ENCODE results near the gene SETD2.
"Not testable (repeated sequence)": the region's sequence is repeated elsewhere in the genome, so short reads cannot be mapped to it uniquely, and the experiment has no call there.

The SETD2 gene

GRCh38 chr3:47164007-47164881, at the start of gene SETD2:
Gene SETD2, minus strand, starts transcription at chr3:47164113. Its CDS starts 189 bp downstream, at chr3:47163924.
- peak; percentile 87 for DNase-seq

GRCh38 chr3:47210863-47211405, 47.0 kb upstream of the SETD2 start:
- no peak for DNase-seq

- DNase-seq: not testable (repeated sequence)
Measured at GRCh38 chr3:47206022-47206421, 42.1 kb upstream of the SETD2 start.

- no peak for DNase-seq
Measured at GRCh38 chr3:47204875-47205274, 41.0 kb upstream of the SETD2 start.

- no peak for DNase-seq
Measured at GRCh38 chr3:47202542-47202941, 38.6 kb upstream of the SETD2 start.

GRCh38 chr3:47197287-47197686, 33.4 kb upstream of the SETD2 start:
- DNase-seq: no peak

GRCh38 chr3:47194994-47195393, 31.1 kb upstream of the SETD2 start:
- no peak for DNase-seq

- DNase-seq: no peak
Measured at GRCh38 chr3:47193871-47194859, 30.3 kb upstream of the SETD2 start.

GRCh38 chr3:47186285-47186684, 22.4 kb upstream of the SETD2 start:
- DNase-seq: no peak

- not testable (repeated sequence) for DNase-seq
Measured at GRCh38 chr3:47181685-47182084, 17.8 kb upstream of the SETD2 start.

- DNase-seq: not testable (repeated sequence)
Measured at GRCh38 chr3:47180011-47180410, 16.1 kb upstream of the SETD2 start.

GRCh38 chr3:47176582-47176981, 12.7 kb upstream of the SETD2 start:
- no peak for DNase-seq

GRCh38 chr3:47163169-47164006, 525 bp downstream of the SETD2 start:
- peak; percentile 39 to 67 for DNase-seq

GRCh38 chr3:47162697-47163168, 1.2 kb downstream of the SETD2 start:
- DNase-seq: no peak

GRCh38 chr3:47161983-47162696, 1.8 kb downstream of the SETD2 start:
- no peak for DNase-seq

- no peak for DNase-seq
Measured at GRCh38 chr3:47159820-47160219, 4.1 kb downstream of the SETD2 start.

- DNase-seq: no peak
Measured at GRCh38 chr3:47158208-47158607, 5.7 kb downstream of the SETD2 start.

- no peak for DNase-seq
Measured at GRCh38 chr3:47156396-47156795, 7.5 kb downstream of the SETD2 start.

- no peak for DNase-seq
Measured at GRCh38 chr3:47152578-47152977, 11.3 kb downstream of the SETD2 start.

- no peak for DNase-seq
Measured at GRCh38 chr3:47151836-47152235, 12.1 kb downstream of the SETD2 start.

GRCh38 chr3:47149339-47149933, 14.5 kb downstream of the SETD2 start:
- DNase-seq: no peak
